Activated B cell treated with CpG ODN at 0.5 μM for 24 hours (primary cell): ENCODE results near the gene CARS2. TPM values are rescaled to one million over a fixed set of nuclear protein-coding genes. Genes with fewer than 3 reads are reported as not detected.
"Not testable (repeated sequence)": the region's sequence is repeated elsewhere in the genome, so short reads cannot be mapped to it uniquely, and the experiment has no call there.

ENCODE experiments used
- ATAC-seq: fragments of 200-7000 bp; cut with Tn5 transposase; one replicate; pipeline ENCODE4 v1.10.0; 2021; ENCODE audit warnings: low read depth, mild to moderate bottlenecking, moderate library complexity
- CTCF ChIA-PET: fragments of 350-600 bp; sonication (Branson Sonifier 250); formaldehyde crosslinking; loops from one replicate; lab custom pipeline; 2021; ENCODE audit warnings: antibody characterized with exemption; lab: Charles Lee
- POLR2A ChIA-PET: fragments of 350-600 bp; sonication (Branson Sonifier 250); formaldehyde crosslinking; loops from one replicate; lab custom pipeline; 2021; ENCODE audit warnings: antibody characterized with exemption; lab: Charles Lee
- DNase-seq: peaks from one replicate; pipeline ENCODE4 v3.0.0; 2022
- H3K27ac Mint-ChIP-seq: one replicate; pipeline ENCODE4 v1.8.0; 2020; ENCODE audit warnings: mixed read lengths
- H3K27me3 Mint-ChIP-seq: one replicate; pipeline ENCODE4 v1.8.0; 2021; ENCODE audit warnings: mixed read lengths
- H3K36me3 Mint-ChIP-seq: one replicate; pipeline ENCODE4 v1.8.0; 2021; ENCODE audit warnings: low read depth, mixed read lengths
- H3K4me1 Mint-ChIP-seq: one replicate; pipeline ENCODE4 v1.8.0; 2021; ENCODE audit warnings: mixed read lengths
- H3K4me3 Mint-ChIP-seq: one replicate; pipeline ENCODE4 v1.8.0; 2020; ENCODE audit warnings: mild to moderate bottlenecking, mixed read lengths
- H3K9me3 Mint-ChIP-seq: one replicate; pipeline ENCODE4 v1.8.0; 2020; ENCODE audit warnings: mixed read lengths
- CTCF ChIP-seq: fragments of 200-600 bp; IDR thresholded peaks from one replicate; pipeline ENCODE4 v1.8.0; 2022; ENCODE audit warnings: antibody characterized with exemption, mild to moderate bottlenecking
- intact Hi-C: fragments of 100-400 bp; cut with micrococcal nuclease; formaldehyde crosslinking; loops from one replicate; pipeline ENCODE4 v1.15.1; 2024
- total RNA-seq: library from RNA; stranded (reverse); gene quantifications from 2 replicates; pipeline ENCODE4 v1.2.3, GENCODE V29; 2022

Gene CARS2
- total RNA-seq, 1 donor from 2014 or later: 115 TPM

GRCh38 chr13:110663491-110663890 is 42.4 kb downstream of the CARS2 start:
- intact Hi-C loops: no loop called here
- no peak for TF ChIP-seq CTCF
- ChIA-PET POLR2A (interaction anchor here (1.7 kb wide), 2 partner anchors 13 to 52 kb away, joined by 4 to 8 read pairs; no protein-coding TSS in a partner anchor), CTCF (interaction anchor here (1.1 kb wide), 1 partner anchor 13 kb away, joined by 3 read pairs; no protein-coding TSS in a partner anchor)
- peaks cover 76% of the 10 kb centered on the region for H3K36me3 Mint-ChIP-seq
- H3K9me3 Mint-ChIP-seq: peaks cover 3% of the 10 kb centered on the region
- no peaks in the 10 kb centered on the region for H3K27me3 Mint-ChIP-seq
- H3K27ac Mint-ChIP-seq: no peak overlapping the region
- DNase-seq (no peak), ATAC-seq (no peak)
- no peak overlapping the region for H3K4me3 Mint-ChIP-seq
- peaks cover 79% of the 10 kb centered on the region for H3K4me1 Mint-ChIP-seq

- H3K4me3 Mint-ChIP-seq: no peak overlapping the region
- H3K9me3 Mint-ChIP-seq: peaks cover 3% of the 10 kb centered on the region
- no peaks in the 10 kb centered on the region for H3K27me3 Mint-ChIP-seq
- POLR2A ChIA-PET: interaction anchor here (0.6 to 1.7 kb wide), 3 partner anchors 13 to 236 kb away, joined by 4 to 8 read pairs (median 4); no protein-coding TSS in a partner anchor
- CTCF ChIA-PET: interaction anchor here (1.1 kb wide), 1 partner anchor 14 kb away, joined by 3 read pairs; no protein-coding TSS in a partner anchor
- no peak for TF ChIP-seq CTCF
- ATAC-seq (no peak), DNase-seq (no peak)
- H3K4me1 Mint-ChIP-seq: peaks cover 83% of the 10 kb centered on the region
- no peak overlapping the region for H3K27ac Mint-ChIP-seq
- intact Hi-C loops: no loop called here
- peaks cover 77% of the 10 kb centered on the region for H3K36me3 Mint-ChIP-seq
Observed at GRCh38 chr13:110662777-110663443, 43.0 kb downstream of the CARS2 start.

GRCh38 chr13:110662091-110662490 is 43.8 kb downstream of the CARS2 start:
- DNase-seq (no peak), ATAC-seq (no peak)
- Mint-ChIP-seq H3K4me3 (no peak overlapping the region), H3K36me3 (peaks cover 71% of the 10 kb centered on the region), H3K9me3 (peaks cover 3% of the 10 kb centered on the region), H3K4me1 (peaks cover 84% of the 10 kb centered on the region), H3K27ac (no peak overlapping the region), H3K27me3 (no peaks in the 10 kb centered on the region)
- intact Hi-C loops: no loop called here
- ChIA-PET CTCF (no interaction called here), POLR2A (no interaction called here)
- no peak for TF ChIP-seq CTCF

GRCh38 chr13:110661256-110661655 is 44.7 kb downstream of the CARS2 start:
- H3K9me3 Mint-ChIP-seq: peaks cover 3% of the 10 kb centered on the region
- intact Hi-C loops: no loop called here
- H3K4me3 Mint-ChIP-seq: no peak overlapping the region
- peaks cover 64% of the 10 kb centered on the region for H3K36me3 Mint-ChIP-seq
- no peak overlapping the region for H3K27ac Mint-ChIP-seq
- ChIA-PET POLR2A (interaction anchor here (1.0 to 1.8 kb wide), 2 partner anchors 9 to 51 kb away, joined by 3 to 8 read pairs; no protein-coding TSS in a partner anchor), CTCF (interaction anchor here (1.7 kb wide), 1 partner anchor 16 kb away, joined by 5 read pairs; no protein-coding TSS in a partner anchor)
- DNase-seq: no peak
- ATAC-seq: no peak
- no peaks in the 10 kb centered on the region for H3K27me3 Mint-ChIP-seq
- no peak for TF ChIP-seq CTCF
- peaks cover 81% of the 10 kb centered on the region for H3K4me1 Mint-ChIP-seq

- peaks cover 58% of the 10 kb centered on the region for H3K36me3 Mint-ChIP-seq
- peak; percentile 86 for ATAC-seq
- not testable (repeated sequence) for DNase-seq, H3K27me3 Mint-ChIP-seq, H3K9me3 Mint-ChIP-seq
- peaks cover 76% of the 10 kb centered on the region for H3K4me1 Mint-ChIP-seq
- intact Hi-C loops: loop anchor here (1.0 to 5.0 kb wide), 2 partner anchors 18 to 54 kb away; partner anchors contain the start of gene ING1
- peak overlapping the region; percentile 49 for H3K4me3 Mint-ChIP-seq
- peak overlapping the region; percentile 80 for H3K27ac Mint-ChIP-seq
- ChIA-PET CTCF (interaction anchor here (2.4 kb wide), 1 partner anchor 12 kb away, joined by 11 read pairs; no protein-coding TSS in a partner anchor), POLR2A (interaction anchor here (0.8 to 1.9 kb wide), 6 partner anchors 11 to 57 kb away, joined by 3 to 6 read pairs (median 4); partner anchors contain the start of gene ING1)
Observed at GRCh38 chr13:110658218-110658911, 47.6 kb downstream of the CARS2 start.
